SK-N-SH (cell line): Measurements from ENCODE around the gene CKS1B. TPM values are rescaled to one million over a fixed set of nuclear protein-coding genes. Genes with fewer than 3 reads are reported as not detected.
A peak's percentile ranks its signal among the peaks of the same experiment; 100 is the strongest.

Experiments
- CTCF ChIA-PET: fragments of 300-600, 350-600 bp; formaldehyde crosslinking; extraction: SDS; loops from one replicate; lab custom pipeline; 2021; lab: Yijun Ruan, JAX
- POLR2A ChIA-PET: fragments of 350-600 bp; sonication (Branson Sonifier 250); formaldehyde crosslinking; extraction: SDS; loops from one replicate; lab custom pipeline; 2020; ENCODE audit warnings: antibody characterized with exemption, inconsistent platforms; lab: Yijun Ruan, JAX
- DNase-seq: peaks from one replicate; pipeline ENCODE4 v3.0.0; 2012
- H2AFZ ChIP-seq: fragments of 200-600 bp; sonication (generic); 2 replicates; pipeline ENCODE4 v1.8.1; 2016; ENCODE audit warnings: antibody characterized with exemption, mild to moderate bottlenecking, low read depth
- H3F3A ChIP-seq: fragments of 200-600 bp; sonication (generic); replicated peaks from 2 replicates; pipeline ENCODE3; 2016; ENCODE audit warnings: antibody characterized with exemption, mild to moderate bottlenecking; ENCODE audit not compliant: insufficient read depth
- H3K27ac ChIP-seq, 2 experiments: fragments of 200-500 bp in 1 of 2; fragments of 200-600 bp in 1 of 2; sonication (Bioruptor generic) in 1 of 2; sonication (generic), shearing (Covaris generic) in 1 of 2; 2 replicates each; pipeline versions ENCODE4 v1.5.1 to v1.6.1; 2014 to 2016; ENCODE audit warnings: low read depth in 2 of 2, inconsistent platforms in 1 of 2, low read length in 1 of 2, mild to moderate bottlenecking in 1 of 2, mixed read lengths in 1 of 2
- H3K27me3 ChIP-seq: fragments of 200-600 bp; sonication (generic), shearing (Covaris generic); 2 replicates; pipeline ENCODE4 v1.6.1; 2016; ENCODE audit warnings: mixed run types; ENCODE audit not compliant: insufficient read depth
- H3K36me3 ChIP-seq, 2 experiments: fragments of 200-500 bp in 1 of 2; fragments of 200-600 bp in 1 of 2; sonication (Bioruptor generic) in 1 of 2; sonication (generic) in 1 of 2; replicated peaks in 1 of 2; 2 replicates each; pipeline versions ENCODE3 to v1.5.1; 2014 to 2016; ENCODE audit warnings: low read length in 1 of 2, mild to moderate bottlenecking in 1 of 2; ENCODE audit not compliant: insufficient read depth in 2 of 2, control insufficient read depth in 1 of 2
- H3K4me1 ChIP-seq, 2 experiments: fragments of 200-500 bp in 1 of 2; fragments of 200-600 bp in 1 of 2; sonication (Bioruptor generic) in 1 of 2; sonication (generic), shearing (Covaris generic) in 1 of 2; 2 replicates each; pipeline versions ENCODE4 v1.5.1 to v1.6.1; 2014 to 2016; ENCODE audit warnings: low read depth in 1 of 2, low read length in 1 of 2, mixed run types in 1 of 2; ENCODE audit not compliant: insufficient read depth in 2 of 2, control insufficient read depth in 1 of 2
- H3K4me2 ChIP-seq: fragments of 200-600 bp; sonication (generic), shearing (Covaris generic); 2 replicates; pipeline ENCODE4 v1.6.1; 2017; ENCODE audit warnings: mixed run types
- H3K4me3 ChIP-seq, 2 experiments: fragments of 200-500 bp in 1 of 2; fragments of 200-600 bp in 1 of 2; sonication (Bioruptor generic) in 1 of 2; sonication (generic), shearing (Covaris generic) in 1 of 2; 2 replicates each; pipeline versions ENCODE4 v1.5.1 to v1.8.1; 2014 to 2016; ENCODE audit warnings: low read depth in 2 of 2, inconsistent platforms in 1 of 2, low read length in 1 of 2, mild to moderate bottlenecking in 1 of 2, mixed read lengths in 1 of 2, moderate library complexity in 1 of 2
- H3K79me2 ChIP-seq: fragments of 200-600 bp; sonication (generic); 2 replicates; pipeline ENCODE4 v1.8.1; 2017; ENCODE audit warnings: mild to moderate bottlenecking; ENCODE audit not compliant: insufficient read depth
- H3K9ac ChIP-seq: fragments of 200-600 bp; sonication (generic); 2 replicates; pipeline ENCODE4 v1.6.1; 2017; ENCODE audit warnings: mixed run types
- H3K9me2 ChIP-seq: fragments of 200-600 bp; sonication (generic); 2 replicates; pipeline ENCODE4 v1.6.1; 2017; ENCODE audit warnings: mixed run types
- H3K9me3 ChIP-seq: fragments of 200-600 bp; sonication (generic); 2 replicates; pipeline ENCODE4 v1.6.1; 2017; ENCODE audit warnings: mixed run types, mild to moderate bottlenecking, moderate library complexity
- H4K20me1 ChIP-seq: fragments of 200-600 bp; sonication (generic); 2 replicates; pipeline ENCODE4 v1.6.1; 2017; ENCODE audit warnings: mild to moderate bottlenecking, mixed run types; ENCODE audit not compliant: insufficient read depth
- CHD2 ChIP-seq: fragments of 150-350 bp; IDR thresholded peaks from 2 replicates; pipeline ENCODE4 v1.6.1; 2018; ENCODE audit warnings: low read length; ENCODE audit not compliant: partially characterized antibody
- ELF1 ChIP-seq: IDR thresholded peaks from 2 replicates; pipeline ENCODE4 v1.4.0; 2012
- EP300 ChIP-seq, 2 experiments: IDR thresholded peaks; 2 replicates each; pipeline versions ENCODE4 v1.4.0 to v1.6.1; 2012; ENCODE audit warnings: borderline replicate concordance in 1 of 2, low read depth in 1 of 2, low read length in 1 of 2
- EZH2phosphoT487 ChIP-seq: fragments of 200-600 bp; sonication (generic); IDR thresholded peaks from 2 replicates; pipeline ENCODE4 v1.6.1; 2017; ENCODE audit warnings: low read depth, mixed run types, mild to moderate bottlenecking, antibody characterized with exemption, moderate library complexity, borderline replicate concordance
- FOXM1 ChIP-seq: IDR thresholded peaks from 2 replicates; pipeline ENCODE4 v1.4.0; 2012; ENCODE audit warnings: low read depth, mild to moderate bottlenecking
- MXI1 ChIP-seq: IDR thresholded peaks from 2 replicates; pipeline ENCODE4 v1.6.1; 2012; ENCODE audit warnings: mild to moderate bottlenecking, low read depth, low read length, improper control_type of control experiment
- NFIC ChIP-seq: IDR thresholded peaks from 2 replicates; pipeline ENCODE4 v1.4.0; 2012; ENCODE audit warnings: borderline replicate concordance
- POLR2AphosphoS5 ChIP-seq: IDR thresholded peaks from 2 replicates; pipeline ENCODE4 v1.6.1; 2012; ENCODE audit warnings: low read depth, low read length
- RCOR1 ChIP-seq: fragments of 150-350 bp; IDR thresholded peaks from 2 replicates; pipeline ENCODE4 v1.6.1; 2017; ENCODE audit warnings: antibody characterized with exemption, low read length
- RFX5 ChIP-seq: IDR thresholded peaks from 2 replicates; pipeline ENCODE4 v1.6.1; 2012; ENCODE audit warnings: mild to moderate bottlenecking, improper control_type of control experiment, low read length
- SIN3A ChIP-seq: IDR thresholded peaks from 2 replicates; pipeline ENCODE4 v1.6.1; 2012; ENCODE audit warnings: low read depth, mild to moderate bottlenecking, low read length, moderate library complexity, borderline replicate concordance
- TAF1 ChIP-seq: IDR thresholded peaks from 2 replicates; pipeline ENCODE4 v1.6.1; 2012; ENCODE audit warnings: low read depth, mild to moderate bottlenecking, low read length, moderate library complexity, borderline replicate concordance
- ZBTB33 ChIP-seq: IDR thresholded peaks from 2 replicates; pipeline ENCODE4 v1.4.0; 2012; ENCODE audit warnings: low read depth, borderline replicate concordance
- WGBS: methylation state at CpG from one replicate; pipeline ENCODE4 v1.1.6; 2017; ENCODE audit warnings: low lambda C conversion rate; 5-methylcytosine and 5-hydroxymethylcytosine counted together
- polyA plus RNA-seq, 3 experiments: library from polyadenylated mRNA; depleted of rRNA; stranded (reverse); fragments of >200 nt; gene quantifications; 2 replicates each; pipeline ENCODE4 v1.2.3, GENCODE V29; 2012
- TF ChIP-seq, protein P1 (sequence below): fragments of 200-600 bp; sonication (generic); IDR thresholded peaks from 2 replicates; pipeline ENCODE4 v1.6.1; 2017; ENCODE audit warnings: antibody characterized with exemption, mild to moderate bottlenecking, moderate library complexity
- TF ChIP-seq, protein P2 (sequence below): IDR thresholded peaks from 2 replicates; pipeline ENCODE4 v1.4.0; 2012; ENCODE audit warnings: low read depth, borderline replicate concordance

Gene CKS1B
- polyA plus RNA-seq, 1 of the 3 experiments (the other 2 are of a cell fraction): 308 TPM

DNA sequence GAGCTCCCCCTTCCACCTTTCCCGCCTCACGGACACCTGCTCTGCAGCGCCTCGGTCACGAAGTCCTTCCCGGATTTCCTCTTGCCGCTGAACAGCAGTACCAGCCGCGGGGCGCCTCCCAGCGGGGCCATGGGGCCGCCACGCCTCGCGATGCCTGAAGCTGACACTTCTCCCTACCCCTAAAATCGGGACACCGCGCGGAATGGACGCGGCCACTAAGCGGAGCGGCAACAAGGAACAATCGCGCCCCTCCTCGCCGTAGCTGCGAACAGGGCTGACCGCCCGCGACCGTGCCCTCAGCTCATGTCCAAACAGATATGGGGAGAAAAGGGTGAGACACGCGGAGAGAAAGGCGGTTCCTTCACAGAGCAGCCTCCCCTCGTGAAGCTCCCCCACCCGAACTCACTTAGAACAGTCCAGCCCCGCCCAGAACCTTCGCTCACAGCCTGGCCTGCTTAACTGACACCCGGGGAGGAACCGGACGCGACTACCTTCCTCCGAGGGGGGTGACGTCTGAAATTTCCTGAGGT is 37.9 kb upstream of the CKS1B start, which contains the start of gene PMVK (continued):
- TF ChIP-seq, protein P1, sequence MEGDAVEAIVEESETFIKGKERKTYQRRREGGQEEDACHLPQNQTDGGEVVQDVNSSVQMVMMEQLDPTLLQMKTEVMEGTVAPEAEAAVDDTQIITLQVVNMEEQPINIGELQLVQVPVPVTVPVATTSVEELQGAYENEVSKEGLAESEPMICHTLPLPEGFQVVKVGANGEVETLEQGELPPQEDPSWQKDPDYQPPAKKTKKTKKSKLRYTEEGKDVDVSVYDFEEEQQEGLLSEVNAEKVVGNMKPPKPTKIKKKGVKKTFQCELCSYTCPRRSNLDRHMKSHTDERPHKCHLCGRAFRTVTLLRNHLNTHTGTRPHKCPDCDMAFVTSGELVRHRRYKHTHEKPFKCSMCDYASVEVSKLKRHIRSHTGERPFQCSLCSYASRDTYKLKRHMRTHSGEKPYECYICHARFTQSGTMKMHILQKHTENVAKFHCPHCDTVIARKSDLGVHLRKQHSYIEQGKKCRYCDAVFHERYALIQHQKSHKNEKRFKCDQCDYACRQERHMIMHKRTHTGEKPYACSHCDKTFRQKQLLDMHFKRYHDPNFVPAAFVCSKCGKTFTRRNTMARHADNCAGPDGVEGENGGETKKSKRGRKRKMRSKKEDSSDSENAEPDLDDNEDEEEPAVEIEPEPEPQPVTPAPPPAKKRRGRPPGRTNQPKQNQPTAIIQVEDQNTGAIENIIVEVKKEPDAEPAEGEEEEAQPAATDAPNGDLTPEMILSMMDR: peak; percentile 46
- peak; percentile 85 for TF ChIP-seq MXI1
- TF ChIP-seq ZBTB33: peak; percentile 88; the same call in 1 of the 2 replicates
- no peak for TF ChIP-seq EZH2phosphoT487
- TF ChIP-seq RCOR1: no peak
- TF ChIP-seq, protein P2, sequence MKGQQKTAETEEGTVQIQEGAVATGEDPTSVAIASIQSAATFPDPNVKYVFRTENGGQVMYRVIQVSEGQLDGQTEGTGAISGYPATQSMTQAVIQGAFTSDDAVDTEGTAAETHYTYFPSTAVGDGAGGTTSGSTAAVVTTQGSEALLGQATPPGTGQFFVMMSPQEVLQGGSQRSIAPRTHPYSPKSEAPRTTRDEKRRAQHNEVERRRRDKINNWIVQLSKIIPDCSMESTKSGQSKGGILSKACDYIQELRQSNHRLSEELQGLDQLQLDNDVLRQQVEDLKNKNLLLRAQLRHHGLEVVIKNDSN: no peak

DNA sequence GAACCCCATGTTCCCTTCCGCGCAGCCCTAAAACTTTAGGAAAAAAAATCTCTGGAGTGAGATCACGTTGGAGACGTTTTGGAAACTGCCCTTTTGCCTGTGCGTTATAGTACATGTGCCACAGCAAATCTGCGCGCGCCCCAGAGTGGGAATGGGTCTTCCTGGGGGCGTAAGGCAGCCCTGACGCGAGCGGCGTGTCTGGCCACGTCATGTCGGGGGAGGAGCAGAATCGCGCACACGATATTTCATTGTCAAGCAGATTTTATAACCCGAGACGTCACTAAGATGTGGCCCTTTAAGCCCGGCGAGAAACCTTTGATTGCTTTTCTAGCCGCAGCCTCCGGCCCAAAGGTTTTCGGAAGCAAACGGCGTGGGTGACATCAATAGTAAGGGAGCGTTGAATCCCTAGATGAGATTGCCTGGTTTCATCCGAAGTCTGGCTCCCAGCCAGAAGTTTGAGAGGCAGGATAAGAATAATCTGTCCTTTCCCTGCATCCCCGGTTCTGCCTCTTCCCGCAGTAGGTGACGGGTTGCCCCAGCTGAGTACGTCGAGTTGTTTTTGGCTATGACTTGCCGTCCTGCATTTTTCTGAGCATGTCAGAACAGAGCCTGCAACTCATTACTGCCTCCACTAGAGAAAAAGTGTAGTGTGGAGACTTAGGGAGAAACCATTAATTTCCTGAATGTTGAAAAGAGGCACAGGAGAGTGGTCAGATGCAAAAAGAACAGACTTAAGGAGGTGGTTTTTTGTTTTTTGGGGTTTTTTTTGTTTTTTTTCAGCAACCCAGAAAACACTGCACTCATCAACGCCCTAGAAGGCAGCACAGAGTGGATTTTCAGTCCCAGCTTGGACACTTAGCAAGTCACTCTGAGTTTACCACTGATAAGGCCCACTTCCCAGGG is 37.1 kb upstream of the CKS1B start:
- ChIA-PET CTCF (interaction anchor here (0.7 to 6.6 kb wide), 23 partner anchors 7 to 458 kb away, joined by 3 to 34 read pairs (median 4); partner anchors contain the start of genes ADAM15 and PYGO2), POLR2A (interaction anchor here (0.5 to 2.1 kb wide), 4 partner anchors 24 to 268 kb away, joined by 3 to 5 read pairs (median 3); partner anchors contain the start of gene PYGO2)
- H3K9ac ChIP-seq: peak overlapping the region; percentile 90
- H4K20me1 ChIP-seq: no peaks in the 10 kb centered on the region
- H3K9me2 ChIP-seq: no peaks in the 10 kb centered on the region
- no peak; the same call in 1 of the 2 replicates for TF ChIP-seq TAF1
- TF ChIP-seq POLR2AphosphoS5: peak; percentile 86; the same call in 1 of the 2 replicates
- TF ChIP-seq EP300 (IDR thresholded peaks at IDR 0.05; ENCODE audit: borderline replicate concordance in 1 of 2, low read depth in 1 of 2, low read length in 1 of 2): peak in 1 of 2 experiments; percentile 66; a peak in 1 of 4 replicates
- peak; percentile 82 for TF ChIP-seq NFIC
- no peak for TF ChIP-seq ELF1
- no peak for TF ChIP-seq FOXM1
- TF ChIP-seq RFX5: peak; percentile 59; the same call in 1 of the 2 replicates
- TF ChIP-seq, protein P1: peak; percentile 37
- peak; percentile 49; the same call in 1 of the 2 replicates for TF ChIP-seq SIN3A
- 0 out of 2 replicates have a peak, but pooled peaks have one; percentile 55 for TF ChIP-seq RCOR1
- peak; percentile 86 for TF ChIP-seq CHD2
- peak; percentile 54; the same call in 1 of the 2 replicates for TF ChIP-seq MXI1
- peak; percentile 90 for DNase-seq
- peak overlapping the region; percentile 94 for H3K4me2 ChIP-seq
- peak overlapping the region; percentile 94 to 95 for H3K27ac ChIP-seq
- 1% methylated on average over 35 of the region's 36 CpGs for WGBS
- peak overlapping the region; percentile 94 for H2AFZ ChIP-seq
- H3K79me2 ChIP-seq: peaks cover 12% of the 10 kb centered on the region; the same call in 1 of the 2 replicates
- H3F3A ChIP-seq: peaks cover 12% of the 10 kb centered on the region
- no peaks in the 10 kb centered on the region for H3K9me3 ChIP-seq
- no peaks in the 10 kb centered on the region for H3K36me3 ChIP-seq
- H3K4me3 ChIP-seq: peak overlapping the region; percentile 63 to 77
- peaks cover 20 to 35% of the 10 kb centered on the region in 2 experiments; a peak in 3 of 4 replicates for H3K4me1 ChIP-seq
- no peaks in the 10 kb centered on the region for H3K27me3 ChIP-seq
